ENCODE results near the gene IGSF3.

The IGSF3 gene

DNA sequence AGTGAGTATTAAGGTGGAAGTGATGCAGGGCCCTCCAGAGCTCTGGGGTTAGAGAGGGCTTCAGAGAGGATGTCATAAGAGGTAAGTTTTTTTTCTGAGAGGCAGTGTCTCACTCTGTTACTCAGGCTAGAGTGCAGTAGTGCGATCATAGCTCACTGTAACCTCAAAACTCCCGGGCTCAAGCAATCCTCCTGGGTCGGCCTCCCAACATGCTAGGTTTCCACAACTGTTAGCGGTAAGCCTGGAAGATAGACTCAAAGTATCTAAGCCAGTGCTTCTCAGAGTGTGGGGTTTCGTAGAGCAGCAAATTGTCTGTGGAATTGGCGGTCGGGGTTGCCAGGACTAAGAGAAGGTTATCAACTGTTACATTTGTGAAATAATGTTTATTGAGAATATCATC, 18.6 kb upstream of the IGSF3 start:
- no peak for DNase-seq

DNA sequence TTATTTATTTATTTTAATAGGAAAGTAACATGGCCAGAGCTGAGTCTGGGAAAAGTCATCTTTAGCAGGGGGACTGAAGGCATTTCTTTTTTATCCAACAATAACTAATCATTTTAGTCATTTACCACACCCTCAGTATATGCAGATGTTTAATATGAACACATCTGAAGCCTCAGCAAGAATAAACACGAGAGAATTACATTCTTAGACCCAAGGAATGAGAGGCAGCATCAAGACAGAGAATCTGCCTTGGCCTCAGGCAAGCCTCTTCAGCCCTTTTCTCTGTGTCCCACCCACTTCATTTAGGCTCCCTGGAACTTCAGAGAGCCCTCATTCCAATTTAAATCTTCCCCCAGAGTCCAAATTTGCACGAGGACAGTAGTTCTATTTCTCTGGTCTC, 17.0 kb upstream of the IGSF3 start:
- DNase-seq = no peak

- no peak for DNase-seq
These were observed 15.2 kb upstream of the IGSF3 start for GRCh38 chr1:116682641-116683221.

GRCh38 chr1:116681343-116681899, 13.9 kb upstream of the IGSF3 start:
- DNase-seq = no peak

DNA sequence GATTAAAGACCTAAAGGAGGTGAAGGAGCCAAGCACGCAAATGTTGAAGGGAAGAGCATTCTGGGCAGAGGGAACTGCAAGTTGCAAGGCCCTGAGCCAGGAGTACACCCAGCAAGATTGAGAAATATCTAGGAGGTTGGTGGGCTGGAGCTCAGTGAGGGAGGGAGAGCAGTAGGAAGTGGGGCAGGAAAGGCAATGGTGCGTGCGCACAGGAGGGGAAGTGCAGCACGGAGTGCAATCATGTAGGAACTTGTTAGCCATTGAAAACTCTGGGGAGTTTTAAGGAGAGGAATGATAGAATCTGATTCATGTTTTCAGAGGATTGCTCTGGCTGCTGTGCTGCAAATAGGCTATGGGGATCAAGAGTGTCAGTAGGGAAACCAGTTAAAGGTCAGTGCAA, 13.2 kb upstream of the IGSF3 start:
- DNase-seq = no peak

DNA sequence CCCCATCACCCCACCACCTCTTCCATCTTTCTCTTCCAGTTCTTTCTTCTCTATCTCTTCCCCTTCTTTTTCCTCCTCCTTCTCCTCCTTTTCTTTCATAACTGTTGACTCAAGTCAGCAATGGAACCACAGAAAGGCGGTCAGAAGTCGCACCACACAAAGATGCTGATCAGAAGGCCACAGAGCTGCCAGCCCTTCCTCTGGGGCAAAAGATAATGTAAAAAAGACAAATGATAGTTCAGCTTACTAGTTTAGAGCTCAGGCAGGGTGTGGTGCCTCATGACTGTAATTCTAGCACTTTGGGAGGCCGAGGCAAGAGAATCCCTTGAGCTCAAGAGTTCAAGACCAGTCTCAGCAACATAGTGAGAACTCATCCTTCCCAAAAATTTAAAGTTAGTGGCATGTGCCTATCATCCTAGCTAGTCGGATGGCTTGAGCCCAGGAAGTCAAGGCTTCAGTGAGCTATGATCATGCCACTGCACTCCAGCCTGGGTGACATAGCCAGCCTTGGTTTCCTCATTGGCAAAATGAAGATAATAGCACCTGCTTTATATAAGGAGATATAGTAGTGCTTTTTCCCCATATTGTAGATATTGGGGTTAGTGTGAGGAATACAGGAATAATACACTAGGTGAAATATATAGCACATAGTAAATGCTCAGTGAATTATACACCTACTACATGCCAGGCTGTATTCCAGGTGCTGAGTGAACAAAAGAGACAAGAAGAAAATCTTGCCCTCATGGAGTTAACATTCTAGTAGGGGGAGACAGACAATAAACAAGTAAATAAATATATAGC, 12.5 kb upstream of the IGSF3 start:
- DNase-seq = no peak

GRCh38 chr1:116679091-116679827, 11.7 kb upstream of the IGSF3 start:
- DNase-seq = no peak

GRCh38 chr1:116678732-116679090, 11.2 kb upstream of the IGSF3 start:
- no peak for DNase-seq

DNA sequence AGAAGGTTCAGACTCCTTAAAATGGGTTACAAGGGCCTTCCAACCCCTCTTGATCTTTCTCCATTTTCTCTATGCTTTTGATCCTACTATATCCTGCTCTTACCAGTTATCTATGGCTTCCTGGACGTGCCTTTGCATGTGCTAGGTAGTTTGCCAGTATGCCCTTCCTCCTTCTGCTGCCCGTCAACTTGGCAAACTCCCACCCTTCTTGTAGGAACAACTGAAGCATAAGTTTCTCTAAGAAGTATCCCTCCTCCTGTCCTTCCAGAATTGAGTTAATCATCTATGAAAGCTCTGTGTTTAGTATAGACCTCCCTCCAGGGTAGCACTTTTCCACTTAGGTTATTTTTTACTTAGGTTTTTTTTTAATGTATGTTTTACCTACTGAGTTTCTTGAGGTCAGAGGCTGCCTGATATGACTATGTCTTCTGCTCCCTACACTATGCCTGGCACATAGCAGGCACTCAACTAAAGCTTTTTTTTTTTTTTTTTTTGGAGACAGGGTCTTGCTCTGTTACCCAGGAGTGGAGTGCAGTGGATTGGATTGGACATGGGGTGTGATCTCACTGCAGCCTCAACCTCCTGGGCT, 10.0 kb upstream of the IGSF3 start:
- DNase-seq = no peak

- no peak for DNase-seq
These were observed 8.8 kb upstream of the IGSF3 start for GRCh38 chr1:116676291-116676690.

- DNase-seq = no peak
These were observed 7.2 kb upstream of the IGSF3 start for GRCh38 chr1:116674751-116675150.

DNA sequence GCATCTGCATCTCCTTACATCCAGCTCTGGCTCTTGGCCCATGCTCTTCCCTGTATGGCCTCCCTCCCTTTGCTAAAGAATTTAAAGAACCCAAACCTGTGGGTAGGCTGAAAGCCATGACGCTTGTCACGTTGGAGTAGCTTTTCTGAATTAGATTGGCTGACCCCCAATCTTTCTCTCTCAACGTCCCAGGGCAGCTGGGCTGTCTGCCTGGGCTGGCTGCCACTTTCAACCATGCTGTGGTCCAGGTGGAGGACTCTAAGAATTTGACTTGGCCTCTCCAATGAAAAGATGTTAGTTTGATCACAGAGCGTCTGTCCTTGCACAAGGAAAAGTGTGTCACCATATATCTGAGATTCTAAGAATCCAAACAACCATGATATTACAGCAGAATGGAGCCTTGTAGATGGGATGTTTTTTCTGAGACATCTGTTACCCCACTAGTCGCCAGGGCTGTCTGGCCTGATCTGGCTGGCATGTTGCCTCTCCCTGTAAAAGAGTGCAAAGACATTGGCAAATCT, 6.5 kb upstream of the IGSF3 start:
- DNase-seq = no peak

GRCh38 chr1:116671912-116672311, 4.4 kb upstream of the IGSF3 start:
- no peak for DNase-seq

DNA sequence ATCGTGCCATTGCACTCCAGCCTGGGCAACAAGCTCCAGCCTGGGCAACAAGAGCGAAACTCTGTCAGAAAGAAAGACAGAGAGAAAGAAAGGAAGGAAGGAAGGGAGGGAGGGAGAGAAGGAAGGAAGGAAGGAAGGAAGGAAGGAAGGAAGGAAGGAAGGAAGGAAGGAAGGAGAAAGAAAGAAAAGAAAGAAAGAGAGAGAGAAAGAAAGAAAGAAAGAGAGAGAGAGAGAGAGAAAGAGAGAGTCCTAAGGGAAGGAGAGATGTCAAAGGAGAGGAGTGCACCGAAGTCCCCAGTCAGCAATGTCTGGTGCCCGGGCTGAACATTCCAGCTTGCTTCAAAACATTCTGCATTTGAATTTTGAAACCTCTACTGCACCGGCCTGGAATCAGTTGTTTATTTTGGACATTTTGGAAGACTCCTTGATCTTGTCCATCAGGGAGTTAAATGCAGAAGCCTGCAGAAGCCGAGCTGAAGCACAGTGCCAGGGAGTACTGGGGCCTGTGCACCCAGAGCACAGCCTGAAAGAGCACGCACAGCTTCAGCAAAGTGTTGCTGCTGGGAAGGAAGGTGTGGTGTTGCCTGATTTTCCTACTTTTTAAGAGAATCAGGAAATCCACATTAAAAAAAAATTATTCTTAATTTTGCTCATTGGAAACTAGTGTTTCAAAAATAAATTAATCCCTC, 3.7 kb upstream of the IGSF3 start:
- DNase-seq = no peak

DNA sequence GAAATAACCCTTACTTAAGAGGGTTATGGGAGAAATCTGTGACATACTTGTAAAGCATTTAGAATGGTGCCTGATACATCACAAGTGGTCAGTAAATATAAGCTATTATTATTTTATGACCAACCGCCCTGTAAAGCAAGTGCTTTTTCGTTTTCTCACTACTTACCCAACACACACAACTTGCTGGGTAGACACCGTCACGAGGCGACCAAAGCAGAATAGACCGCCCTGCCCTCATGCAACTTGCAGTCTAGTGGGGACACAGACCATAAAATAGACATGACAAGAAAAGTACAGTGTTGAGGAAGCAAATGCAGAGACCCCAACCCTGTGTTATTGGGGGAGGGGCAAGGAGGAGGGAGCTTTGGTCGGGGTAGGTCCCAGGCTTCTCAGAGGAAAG, 744 bp upstream of the IGSF3 start:
- DNase-seq = no peak

DNA sequence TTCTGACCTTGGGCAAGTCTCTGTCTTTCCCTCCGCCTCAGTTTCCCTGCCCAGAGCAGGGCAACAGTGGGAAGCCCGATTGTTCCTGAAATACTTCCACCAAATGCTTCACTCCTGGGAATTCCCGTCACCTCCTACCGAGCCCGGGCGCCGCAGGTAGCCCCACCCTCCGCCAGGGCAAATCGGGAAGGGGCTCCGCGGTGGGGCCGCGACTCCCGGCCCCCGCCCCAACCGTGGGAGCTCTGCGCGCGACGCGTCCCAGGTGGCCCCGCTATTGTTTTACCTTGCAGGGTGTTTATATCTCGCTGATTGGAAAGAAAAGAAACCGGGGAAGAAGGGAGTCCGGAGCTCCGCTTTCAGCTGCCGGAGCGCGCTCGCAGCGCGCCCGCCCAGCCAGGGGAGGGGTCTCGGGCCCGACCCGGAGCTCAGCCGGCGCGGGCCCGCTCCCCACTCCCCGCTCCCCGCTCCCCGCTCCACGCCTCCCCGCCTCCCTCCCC, 407 bp downstream of the IGSF3 start:
- peak; percentile 46 to 88 (median 83) for DNase-seq

- peak; percentile 54 to 73 (median 71) for DNase-seq
These were observed 1.1 kb downstream of the IGSF3 start for GRCh38 chr1:116666187-116667077.

GRCh38 chr1:116664978-116665371, 2.6 kb downstream of the IGSF3 start:
- peak in 1 of 3 experiments; percentile 36 for DNase-seq

DNA sequence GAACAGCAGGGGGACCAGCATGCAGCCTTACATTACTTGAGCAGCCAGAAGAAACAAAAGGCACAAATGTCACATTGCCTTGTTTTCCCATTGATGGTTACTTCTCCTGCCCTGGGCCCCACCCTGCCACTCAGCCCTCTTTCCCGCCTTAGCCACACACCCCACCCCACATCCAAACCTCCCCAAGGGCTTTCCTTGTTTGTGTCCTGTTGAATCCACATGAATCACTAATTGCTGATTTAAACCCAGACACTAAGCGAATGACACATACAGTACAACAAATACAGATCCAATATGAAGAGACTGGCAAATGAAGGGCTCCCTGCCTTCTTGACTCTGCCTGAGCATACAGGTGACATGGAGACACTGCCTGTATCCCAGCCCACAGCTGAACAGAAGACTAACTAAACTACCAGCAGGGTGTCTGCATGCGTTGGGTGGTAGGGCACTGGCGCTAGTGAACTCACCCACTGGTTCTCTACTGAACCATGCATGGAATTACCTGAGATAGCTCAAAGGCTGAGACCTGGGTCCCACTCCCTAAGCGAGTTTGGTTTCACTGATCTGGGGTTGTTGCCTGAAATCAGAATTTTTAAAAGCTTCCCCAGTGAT, 3.1 kb downstream of the IGSF3 start:
- DNase-seq = peak; percentile 67 to 91 (median 75)

DNA sequence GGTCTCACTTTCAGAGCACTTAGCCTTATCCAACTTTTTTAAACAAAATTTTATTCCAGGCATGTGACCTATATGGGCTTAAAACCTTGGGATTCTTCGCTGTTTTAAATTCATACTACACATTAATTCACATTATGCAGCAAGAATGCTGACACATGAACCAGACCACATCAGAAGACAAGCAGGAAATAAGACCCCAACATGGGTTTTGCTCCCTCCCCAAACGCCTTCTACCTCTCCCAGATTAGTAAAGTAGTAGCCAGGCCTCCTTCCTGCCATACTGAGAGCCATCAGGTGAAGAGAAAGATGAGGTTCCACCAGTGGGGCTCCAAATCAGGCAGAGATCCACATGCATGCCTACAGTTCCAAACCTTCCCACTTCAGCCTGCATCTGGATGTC, 3.7 kb downstream of the IGSF3 start:
- DNase-seq = no peak

DNA sequence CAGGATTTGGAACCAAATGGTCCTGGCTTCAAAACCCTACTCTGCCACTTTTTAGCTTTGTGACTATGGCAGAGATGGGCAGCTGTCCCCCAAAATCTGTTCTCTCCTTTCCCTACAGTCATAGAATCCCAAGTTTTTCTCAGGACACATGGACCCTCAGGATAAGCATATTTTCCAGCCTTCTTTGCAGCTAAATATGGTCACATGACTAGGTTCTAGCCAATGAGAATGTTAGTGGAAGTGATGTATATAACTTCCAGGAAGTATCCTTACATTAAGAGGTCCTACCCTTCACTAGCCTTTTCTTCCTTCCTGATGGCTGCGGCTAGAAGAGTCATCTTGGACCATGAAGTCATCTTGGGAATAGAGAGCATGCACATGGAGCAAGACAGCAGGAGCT, 5.9 kb downstream of the IGSF3 start:
- no peak for DNase-seq
